B cell (primary cell): ENCODE results near the gene SPAG5. TPM values are rescaled to one million over a fixed set of nuclear protein-coding genes. Genes with fewer than 3 reads are reported as not detected.
A peak's percentile ranks its signal among the peaks of the same experiment; 100 is the strongest.

ENCODE experiments used
- ATAC-seq: fragments of 200-7000 bp; cut with Tn5 transposase; one replicate; pipeline ENCODE4 v1.10.0; 2021; ENCODE audit warnings: low read depth, mild to moderate bottlenecking, moderate number of reproducible peaks, moderate library complexity
- CTCF ChIA-PET: fragments of 350-600 bp; sonication (Branson Sonifier 250); formaldehyde crosslinking; loops from one replicate; lab custom pipeline; 2021; ENCODE audit warnings: antibody characterized with exemption, inconsistent platforms; lab: Charles Lee
- POLR2A ChIA-PET: fragments of 350-600 bp; sonication (Branson Sonifier 250); formaldehyde crosslinking; loops from one replicate; lab custom pipeline; 2021; ENCODE audit warnings: antibody characterized with exemption; lab: Charles Lee
- DNase-seq: peaks from one replicate; pipeline ENCODE4 v3.0.0; 2013
- H2AFZ ChIP-seq: 2 replicates; pipeline ENCODE4 v1.6.1; 2012; ENCODE audit warnings: mild to moderate bottlenecking, low read depth, low read length; ENCODE audit not compliant: insufficient read depth, poor library complexity, severe bottlenecking
- H3K27ac ChIP-seq, 2 donors: 1 replicate in 1 of 2; 2 replicates in 1 of 2; pipeline ENCODE4 v1.5.1; 2012 to 2013; ENCODE audit warnings: low read length in 2 of 2, mild to moderate bottlenecking in 2 of 2, moderate library complexity in 1 of 2
- H3K27me3 ChIP-seq, 4 experiments: fragments of 200-600 bp in 1 of 4; sonication (generic) in 1 of 4; replicated peaks in 1 of 4; 1 replicate in 2 of 4; 2 replicates in 2 of 4; pipeline versions ENCODE4 v1.6.1 to v1.7.0; 2013 to 2016; ENCODE audit warnings: low read length in 3 of 4, mild to moderate bottlenecking in 2 of 4, mixed read lengths in 1 of 4, moderate library complexity in 1 of 4; ENCODE audit not compliant: insufficient read depth in 4 of 4, control insufficient read depth in 3 of 4; ENCODE audit errors: control extremely low read depth in 1 of 4
- H3K36me3 ChIP-seq, 2 experiments: replicated peaks in 1 of 2; 1 replicate in 1 of 2; 2 replicates in 1 of 2; pipeline versions ENCODE4 v1.6.1 to v1.7.1; 2013; ENCODE audit warnings: low read length in 1 of 2; ENCODE audit not compliant: insufficient read depth in 2 of 2, control insufficient read depth in 1 of 2; ENCODE audit errors: control extremely low read depth in 1 of 2, extremely low read depth in 1 of 2
- H3K4me1 ChIP-seq, 2 donors: fragments of 200-600 bp in 1 of 2; sonication (generic) in 1 of 2; 1 replicate in 1 of 2; 2 replicates in 1 of 2; pipeline versions ENCODE4 v1.5.1 to v1.6.1; 2013 to 2017; ENCODE audit warnings: low read length in 2 of 2; ENCODE audit not compliant: control insufficient read depth in 2 of 2, insufficient read depth in 2 of 2
- H3K4me2 ChIP-seq: replicated peaks from 2 replicates; pipeline ENCODE3; 2012; ENCODE audit warnings: mild to moderate bottlenecking, low read depth, low read length; ENCODE audit not compliant: poor library complexity, severe bottlenecking
- H3K4me3 ChIP-seq, 5 experiments: fragments of 200-600 bp in 1 of 5; sonication (generic) in 1 of 5; 1 replicate in 3 of 5; 2 replicates in 2 of 5; pipeline versions ENCODE4 v1.5.1 to v1.7.0; 2011 to 2016; ENCODE audit warnings: low read length in 4 of 5, mild to moderate bottlenecking in 4 of 5, low read depth in 2 of 5, control low read depth in 1 of 5, moderate library complexity in 1 of 5; ENCODE audit not compliant: insufficient read depth in 1 of 5; ENCODE audit errors: control extremely low read depth in 1 of 5, extremely low read depth in 1 of 5
- H3K79me2 ChIP-seq: fragments of 200-600 bp; sonication (generic); one replicate; pipeline ENCODE4 v1.6.0; 2016; ENCODE audit warnings: low read length; ENCODE audit not compliant: control insufficient read depth, insufficient read depth
- H3K9ac ChIP-seq: fragments of 200-600 bp; sonication (generic); 2 replicates; pipeline ENCODE4 v1.6.1; 2017; ENCODE audit warnings: mild to moderate bottlenecking, low read length, moderate library complexity
- H3K9me3 ChIP-seq, 3 donors: one replicate each; pipeline versions ENCODE4 v1.6.1 to v1.7.1; 2013; ENCODE audit warnings: low read length in 2 of 3; ENCODE audit not compliant: control insufficient read depth in 2 of 3, insufficient read depth in 1 of 3; ENCODE audit errors: control extremely low read depth in 1 of 3
- H4K20me1 ChIP-seq: 2 replicates; pipeline ENCODE4 v1.6.0; 2012; ENCODE audit warnings: mild to moderate bottlenecking, low read length; ENCODE audit not compliant: insufficient read depth, control insufficient read depth, poor library complexity, severe bottlenecking
- H3K27ac Mint-ChIP-seq: one replicate; pipeline ENCODE4 v1.8.0; 2021; ENCODE audit warnings: mixed read lengths
- H3K27me3 Mint-ChIP-seq: one replicate; pipeline ENCODE4 v1.8.0; 2021; ENCODE audit warnings: mixed read lengths
- H3K4me1 Mint-ChIP-seq: one replicate; pipeline ENCODE4 v1.8.0; 2021; ENCODE audit warnings: mixed read lengths
- H3K4me3 Mint-ChIP-seq: one replicate; pipeline ENCODE4 v1.8.0; 2021; ENCODE audit warnings: mixed read lengths
- H3K9me3 Mint-ChIP-seq: one replicate; pipeline ENCODE4 v1.8.0; 2022; ENCODE audit warnings: mixed read lengths; ENCODE audit not compliant: insufficient read depth
- EZH2 ChIP-seq: IDR thresholded peaks from 2 replicates; pipeline ENCODE4 v1.6.1; 2012; ENCODE audit warnings: borderline replicate concordance, low read depth, mild to moderate bottlenecking, moderate library complexity, low read length; ENCODE audit not compliant: insufficient read depth, poor library complexity, severe bottlenecking
- WGBS: methylation state at CpG from one replicate; pipeline ENCODE4 v1.1.5; 2013; ENCODE audit warnings: missing lambda C conversion rate; ENCODE audit not compliant: insufficient coverage; 5-methylcytosine and 5-hydroxymethylcytosine counted together
- intact Hi-C: fragments of 100-400 bp; cut with micrococcal nuclease; formaldehyde crosslinking; loops from one replicate; pipeline ENCODE4 v1.10.0; 2022
- polyA minus RNA-seq: library from RNA; depleted of rRNA, polyadenylated mRNA; stranded (reverse); fragments of >200 nt; gene quantifications from 2 replicates; pipeline ENCODE4 v1.2.3, GENCODE V29; 2012
- polyA plus RNA-seq: library from polyadenylated mRNA; depleted of rRNA; stranded (reverse); fragments of >200 nt; gene quantifications from 2 replicates; pipeline ENCODE4 v1.2.3, GENCODE V29; 2012
- total RNA-seq, 2 donors: library from RNA; stranded (reverse); fragments of 120-200 nt in 1 of 2; gene quantifications; 1 replicate in 1 of 2; 2 replicates in 1 of 2; pipeline versions ENCODE4 v1.2.3 to v1.2.4, GENCODE V29; 2013 to 2022
- TF ChIP-seq, protein P1 (sequence below): fragments of 200-600 bp; IDR thresholded peaks from one replicate; pipeline ENCODE4 v1.8.0; 2022; ENCODE audit warnings: antibody characterized with exemption, mild to moderate bottlenecking

The SPAG5 gene, protein sequence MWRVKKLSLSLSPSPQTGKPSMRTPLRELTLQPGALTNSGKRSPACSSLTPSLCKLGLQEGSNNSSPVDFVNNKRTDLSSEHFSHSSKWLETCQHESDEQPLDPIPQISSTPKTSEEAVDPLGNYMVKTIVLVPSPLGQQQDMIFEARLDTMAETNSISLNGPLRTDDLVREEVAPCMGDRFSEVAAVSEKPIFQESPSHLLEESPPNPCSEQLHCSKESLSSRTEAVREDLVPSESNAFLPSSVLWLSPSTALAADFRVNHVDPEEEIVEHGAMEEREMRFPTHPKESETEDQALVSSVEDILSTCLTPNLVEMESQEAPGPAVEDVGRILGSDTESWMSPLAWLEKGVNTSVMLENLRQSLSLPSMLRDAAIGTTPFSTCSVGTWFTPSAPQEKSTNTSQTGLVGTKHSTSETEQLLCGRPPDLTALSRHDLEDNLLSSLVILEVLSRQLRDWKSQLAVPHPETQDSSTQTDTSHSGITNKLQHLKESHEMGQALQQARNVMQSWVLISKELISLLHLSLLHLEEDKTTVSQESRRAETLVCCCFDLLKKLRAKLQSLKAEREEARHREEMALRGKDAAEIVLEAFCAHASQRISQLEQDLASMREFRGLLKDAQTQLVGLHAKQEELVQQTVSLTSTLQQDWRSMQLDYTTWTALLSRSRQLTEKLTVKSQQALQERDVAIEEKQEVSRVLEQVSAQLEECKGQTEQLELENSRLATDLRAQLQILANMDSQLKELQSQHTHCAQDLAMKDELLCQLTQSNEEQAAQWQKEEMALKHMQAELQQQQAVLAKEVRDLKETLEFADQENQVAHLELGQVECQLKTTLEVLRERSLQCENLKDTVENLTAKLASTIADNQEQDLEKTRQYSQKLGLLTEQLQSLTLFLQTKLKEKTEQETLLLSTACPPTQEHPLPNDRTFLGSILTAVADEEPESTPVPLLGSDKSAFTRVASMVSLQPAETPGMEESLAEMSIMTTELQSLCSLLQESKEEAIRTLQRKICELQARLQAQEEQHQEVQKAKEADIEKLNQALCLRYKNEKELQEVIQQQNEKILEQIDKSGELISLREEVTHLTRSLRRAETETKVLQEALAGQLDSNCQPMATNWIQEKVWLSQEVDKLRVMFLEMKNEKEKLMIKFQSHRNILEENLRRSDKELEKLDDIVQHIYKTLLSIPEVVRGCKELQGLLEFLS
- 8.0 and 10.1 TPM in 2 replicates for total RNA-seq
- total RNA-seq (2013), result 4.1 TPM
- 4.7 and 6.6 TPM in 2 replicates for polyA plus RNA-seq
- polyA minus RNA-seq, result 3.3 and 9.4 TPM in 2 replicates

- Histone ChIP-seq H3K4me1 (peaks cover 19% of the 10 kb centered on the region in 2 donors), H2AFZ (peak within 1 kb of the TSS; percentile 91), H3K27ac (peak within 1 kb of the TSS; percentile 95 to 98), H3K9me3 (no peaks in the 10 kb centered on the region), H4K20me1 (no peaks in the 10 kb centered on the region), H3K79me2 (no peaks in the 10 kb centered on the region), H3K36me3 (no peaks in the 10 kb centered on the region), H3K4me3 (peak within 1 kb of the TSS; percentile 72 to 90 (median 79)), H3K27me3 (no peaks in the 10 kb centered on the region), H3K4me2 (peak within 1 kb of the TSS; percentile 95), H3K9ac (peak within 1 kb of the TSS; percentile 96)
- Mint-ChIP-seq H3K27ac (peak within 1 kb of the TSS; percentile 98), H3K4me1 (peaks cover 24% of the 10 kb centered on the region), H3K27me3 (no peaks in the 10 kb centered on the region), H3K4me3 (peak within 1 kb of the TSS; percentile 98), H3K9me3 (no peaks in the 10 kb centered on the region)
- intact Hi-C loops, result loop anchor here (1.0 kb wide), 6 partner anchors 22 to 63 kb away; partner anchors contain the start of genes BLTP2, PIGS, SUPT6H and UNC119
- ChIA-PET CTCF (interaction anchor here (1.0 to 1.8 kb wide), 10 partner anchors 11 to 106 kb away, joined by 3 to 8 read pairs (median 4); partner anchors contain the start of gene PIGS), POLR2A (interaction anchor here (0.6 to 1.5 kb wide), 9 partner anchors 20 to 51 kb away, joined by 3 to 9 read pairs (median 3); partner anchors contain the start of genes ALDOC, BLTP2 and PIGS)
- no peak for TF ChIP-seq EZH2
- TF ChIP-seq, protein P1, sequence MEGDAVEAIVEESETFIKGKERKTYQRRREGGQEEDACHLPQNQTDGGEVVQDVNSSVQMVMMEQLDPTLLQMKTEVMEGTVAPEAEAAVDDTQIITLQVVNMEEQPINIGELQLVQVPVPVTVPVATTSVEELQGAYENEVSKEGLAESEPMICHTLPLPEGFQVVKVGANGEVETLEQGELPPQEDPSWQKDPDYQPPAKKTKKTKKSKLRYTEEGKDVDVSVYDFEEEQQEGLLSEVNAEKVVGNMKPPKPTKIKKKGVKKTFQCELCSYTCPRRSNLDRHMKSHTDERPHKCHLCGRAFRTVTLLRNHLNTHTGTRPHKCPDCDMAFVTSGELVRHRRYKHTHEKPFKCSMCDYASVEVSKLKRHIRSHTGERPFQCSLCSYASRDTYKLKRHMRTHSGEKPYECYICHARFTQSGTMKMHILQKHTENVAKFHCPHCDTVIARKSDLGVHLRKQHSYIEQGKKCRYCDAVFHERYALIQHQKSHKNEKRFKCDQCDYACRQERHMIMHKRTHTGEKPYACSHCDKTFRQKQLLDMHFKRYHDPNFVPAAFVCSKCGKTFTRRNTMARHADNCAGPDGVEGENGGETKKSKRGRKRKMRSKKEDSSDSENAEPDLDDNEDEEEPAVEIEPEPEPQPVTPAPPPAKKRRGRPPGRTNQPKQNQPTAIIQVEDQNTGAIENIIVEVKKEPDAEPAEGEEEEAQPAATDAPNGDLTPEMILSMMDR, result no peak
- peak; percentile 96 for DNase-seq
- peak; percentile 92 for ATAC-seq
- WGBS, result 1% methylated on average over 43 of the region's 44 CpGs
Observed at GRCh38 chr17:28598799-28599310, at the start of gene SPAG5. SPAG5 (minus strand) TSS chr17:28599025; CDS start chr17:28598946, 79 bp downstream.
